ENCODE data around the gene EDRF1. TPM values are rescaled to one million over a fixed set of nuclear protein-coding genes. Genes with fewer than 3 reads are reported as not detected.

EDRF1 gene
- total RNA-seq, 1 experiment from 2014 or later, result 24.1 TPM

DNA sequence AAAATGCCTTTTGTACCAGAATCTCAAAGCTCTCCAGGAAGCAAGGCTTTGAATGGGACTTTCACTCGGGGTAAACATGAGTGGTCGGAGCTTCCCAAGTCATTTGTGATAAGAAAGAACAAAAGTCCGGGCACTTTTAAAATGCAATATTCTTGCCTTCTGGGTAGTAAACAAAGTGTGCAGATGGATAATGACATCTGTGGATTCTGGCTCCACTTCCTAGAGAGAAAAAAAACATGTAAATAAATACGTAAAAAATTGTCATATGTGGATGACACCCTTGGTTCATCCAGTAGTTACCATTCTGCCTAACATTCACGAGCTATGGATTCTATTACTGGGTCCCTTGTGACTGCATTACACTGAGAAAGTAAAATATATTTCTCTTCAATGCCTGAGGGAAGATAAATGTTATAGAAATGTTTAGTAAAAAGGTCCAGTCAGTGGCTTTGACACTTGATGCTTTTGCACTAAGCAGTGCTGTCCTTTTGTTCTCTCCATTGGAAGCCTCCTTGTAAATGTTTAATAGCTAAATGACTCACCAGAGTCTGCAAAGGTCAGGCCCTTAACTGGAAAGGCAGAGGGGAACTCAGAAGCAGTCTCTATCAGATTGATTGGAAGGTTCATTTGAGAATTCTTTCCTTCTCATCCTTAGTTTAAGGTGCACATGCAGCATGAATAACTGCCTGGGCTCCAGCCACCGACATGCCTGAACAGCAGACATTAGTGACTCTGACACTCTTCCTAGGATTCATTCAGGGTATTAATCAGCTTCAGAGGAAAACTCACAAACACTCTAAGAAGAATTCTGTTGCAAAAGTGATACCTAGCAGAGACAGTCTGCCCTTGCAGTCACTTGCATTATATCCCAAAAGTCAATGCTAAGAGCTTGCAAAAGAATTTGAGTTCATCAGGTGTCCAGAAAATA lies 11.7 kb upstream of the EDRF1 start:
- H3K36me3 Mint-ChIP-seq (ENCODE audit: insufficient read depth, unreplicated experiment), result no peaks in the 10 kb centered on the region
- H3K4me3 Mint-ChIP-seq (ENCODE audit: unreplicated experiment), result no peak overlapping the region
- H3K27me3 Mint-ChIP-seq (ENCODE audit: insufficient read depth, unreplicated experiment), result no peaks in the 10 kb centered on the region
- TF ChIP-seq, protein P1, sequence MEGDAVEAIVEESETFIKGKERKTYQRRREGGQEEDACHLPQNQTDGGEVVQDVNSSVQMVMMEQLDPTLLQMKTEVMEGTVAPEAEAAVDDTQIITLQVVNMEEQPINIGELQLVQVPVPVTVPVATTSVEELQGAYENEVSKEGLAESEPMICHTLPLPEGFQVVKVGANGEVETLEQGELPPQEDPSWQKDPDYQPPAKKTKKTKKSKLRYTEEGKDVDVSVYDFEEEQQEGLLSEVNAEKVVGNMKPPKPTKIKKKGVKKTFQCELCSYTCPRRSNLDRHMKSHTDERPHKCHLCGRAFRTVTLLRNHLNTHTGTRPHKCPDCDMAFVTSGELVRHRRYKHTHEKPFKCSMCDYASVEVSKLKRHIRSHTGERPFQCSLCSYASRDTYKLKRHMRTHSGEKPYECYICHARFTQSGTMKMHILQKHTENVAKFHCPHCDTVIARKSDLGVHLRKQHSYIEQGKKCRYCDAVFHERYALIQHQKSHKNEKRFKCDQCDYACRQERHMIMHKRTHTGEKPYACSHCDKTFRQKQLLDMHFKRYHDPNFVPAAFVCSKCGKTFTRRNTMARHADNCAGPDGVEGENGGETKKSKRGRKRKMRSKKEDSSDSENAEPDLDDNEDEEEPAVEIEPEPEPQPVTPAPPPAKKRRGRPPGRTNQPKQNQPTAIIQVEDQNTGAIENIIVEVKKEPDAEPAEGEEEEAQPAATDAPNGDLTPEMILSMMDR (IDR thresholded peaks at IDR 0.05; ENCODE audit: unreplicated experiment), result no peak
- no peak for DNase-seq (ENCODE audit: unreplicated experiment)
- no peaks in the 10 kb centered on the region for H3K9me3 Mint-ChIP-seq (ENCODE audit: unreplicated experiment)
- CTCF ChIA-PET, result interaction anchor here (0.6 to 1.2 kb wide), 4 partner anchors 9 to 659 kb away, joined by 3 to 6 read pairs (median 4); no protein-coding TSS in a partner anchor
- H3K4me1 Mint-ChIP-seq (ENCODE audit: insufficient read depth, unreplicated experiment), result no peaks in the 10 kb centered on the region
- intact Hi-C loops (cut with micrococcal nuclease), result no loop called here
- no peak overlapping the region for H3K27ac Mint-ChIP-seq (ENCODE audit: low read depth, unreplicated experiment)
- BruUV-seq (replicated peaks), result no TSS peak
- POLR2A ChIA-PET, result interaction anchor here (0.7 to 2.0 kb wide), 2 partner anchors 12 to 645 kb away, joined by 3 to 8 read pairs; partner anchors contain the start of gene EDRF1

DNA sequence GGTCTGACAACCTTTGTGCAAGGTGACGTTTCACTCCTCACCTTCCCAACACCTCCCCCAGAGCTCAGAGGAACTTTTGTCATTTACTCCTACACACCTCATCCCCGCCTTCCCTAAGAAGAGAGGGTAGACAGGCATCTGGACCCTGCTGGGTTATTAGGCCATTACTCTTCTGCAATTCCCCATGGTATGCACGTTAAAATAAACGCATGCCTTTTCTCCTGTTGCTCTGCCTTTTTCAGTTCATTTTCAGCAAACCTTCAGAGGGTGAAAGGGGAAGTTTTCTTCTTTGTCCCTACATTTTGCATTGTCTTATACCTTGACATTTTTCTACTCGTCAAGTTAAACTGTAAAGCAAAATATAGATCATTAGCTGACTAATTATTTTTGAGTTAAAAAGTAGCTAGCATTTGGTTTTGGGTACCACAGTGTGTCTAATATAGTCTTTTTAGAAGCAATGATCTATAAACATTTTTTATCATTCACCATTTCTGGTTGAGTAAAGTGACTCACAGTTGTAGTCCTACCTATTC lies 10.5 kb upstream of the EDRF1 start:
- intact Hi-C loops (cut with micrococcal nuclease), result no loop called here
- peaks cover 8% of the 10 kb centered on the region for H3K9me3 Mint-ChIP-seq (ENCODE audit: unreplicated experiment)
- POLR2A ChIA-PET, result interaction anchor here (0.6 to 2.0 kb wide), 2 partner anchors 10 to 756 kb away, joined by 4 to 8 read pairs; partner anchors contain the start of gene EDRF1

DNA sequence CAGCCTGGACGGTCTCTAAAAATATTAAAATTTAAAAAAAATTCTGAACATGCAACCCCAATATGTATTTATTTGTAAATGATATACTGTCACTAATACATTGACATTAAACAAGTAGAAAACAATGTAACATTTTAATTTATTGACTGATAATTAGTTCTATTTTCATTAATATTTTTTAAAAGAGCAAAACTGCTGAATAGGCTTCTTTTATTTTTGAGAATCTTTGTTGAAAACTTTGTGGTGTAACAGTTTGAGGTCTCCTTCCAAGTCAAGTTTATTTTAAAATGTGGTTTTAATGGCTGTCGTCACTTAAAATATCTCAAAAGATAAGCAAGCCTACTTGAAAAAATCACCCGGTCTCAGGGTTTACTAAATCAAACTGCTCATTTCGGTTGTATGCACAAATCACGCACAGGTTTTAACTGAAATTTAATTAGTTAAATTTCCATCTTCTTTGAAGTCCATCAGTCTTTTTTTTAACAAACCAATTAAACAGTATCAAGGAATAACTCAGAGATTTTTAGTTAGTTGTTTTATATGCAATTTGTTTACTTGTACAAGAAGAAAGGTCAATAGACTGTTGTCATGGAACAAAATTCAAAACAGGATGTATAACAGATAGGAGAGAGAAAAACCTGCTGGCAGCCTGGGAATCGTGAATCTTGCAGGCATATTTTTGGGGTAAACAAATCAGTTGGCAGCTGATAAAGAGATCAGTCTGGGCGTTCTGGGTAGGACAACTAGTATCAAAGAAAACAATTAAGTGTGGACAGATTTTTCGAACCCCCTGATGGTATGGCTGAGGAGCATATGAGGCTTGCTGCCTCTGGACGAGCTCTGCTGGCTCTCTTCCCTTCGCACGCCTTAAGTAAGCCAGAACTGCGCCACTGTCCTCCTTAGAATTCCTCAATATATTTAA lies 9.7 kb upstream of the EDRF1 start:
- H3K36me3 Mint-ChIP-seq (ENCODE audit: insufficient read depth, unreplicated experiment), result no peaks in the 10 kb centered on the region
- H3K4me3 Mint-ChIP-seq (ENCODE audit: unreplicated experiment), result no peak overlapping the region
- TF ChIP-seq, protein P1 (IDR thresholded peaks at IDR 0.05; ENCODE audit: unreplicated experiment), result no peak
- no peak overlapping the region for H3K27ac Mint-ChIP-seq (ENCODE audit: low read depth, unreplicated experiment)
- BruUV-seq (replicated peaks), result no TSS peak
- H3K9me3 Mint-ChIP-seq (ENCODE audit: unreplicated experiment), result peaks cover 8% of the 10 kb centered on the region
- no peaks in the 10 kb centered on the region for H3K4me1 Mint-ChIP-seq (ENCODE audit: insufficient read depth, unreplicated experiment)
- no peaks in the 10 kb centered on the region for H3K27me3 Mint-ChIP-seq (ENCODE audit: insufficient read depth, unreplicated experiment)
- ChIA-PET CTCF (interaction anchor here (0.7 kb wide), 1 partner anchor 51 kb away, joined by 3 read pairs; no protein-coding TSS in a partner anchor), POLR2A (interaction anchor here (0.6 kb wide), 1 partner anchor 756 kb away, joined by 4 read pairs; no protein-coding TSS in a partner anchor)
- DNase-seq (ENCODE audit: unreplicated experiment), result no peak
- intact Hi-C loops (cut with micrococcal nuclease), result no loop called here

More for the DNA sequence above, 10.5 kb upstream of the EDRF1 start:
- no peak overlapping the region for H3K27ac Mint-ChIP-seq (ENCODE audit: low read depth, unreplicated experiment)
- no TSS peak for BruUV-seq (replicated peaks)
- no peaks in the 10 kb centered on the region for H3K4me1 Mint-ChIP-seq (ENCODE audit: insufficient read depth, unreplicated experiment)
- H3K27me3 Mint-ChIP-seq (ENCODE audit: insufficient read depth, unreplicated experiment), result no peaks in the 10 kb centered on the region
- DNase-seq (ENCODE audit: unreplicated experiment), result no peak
- CTCF ChIA-PET, result interaction anchor here (0.7 to 1.2 kb wide), 2 partner anchors 10 to 50 kb away, joined by 3 to 6 read pairs; no protein-coding TSS in a partner anchor
- no peak overlapping the region for H3K4me3 Mint-ChIP-seq (ENCODE audit: unreplicated experiment)
- TF ChIP-seq, protein P1 (IDR thresholded peaks at IDR 0.05; ENCODE audit: unreplicated experiment), result no peak
- H3K36me3 Mint-ChIP-seq (ENCODE audit: insufficient read depth, unreplicated experiment), result no peaks in the 10 kb centered on the region

Measured in MCF 10A (cell line).